Prostate gland (tissue), 2 donors: ENCODE measurements around the gene SERAC1.

Experiments used
- POLR2A ChIP-seq: fragments of 450-650 bp; IDR thresholded peaks from one replicate; pipeline ENCODE4 v1.6.1; 2016; ENCODE audit warnings: antibody characterized with exemption, mild to moderate bottlenecking
- TF ChIP-seq, protein P1 (sequence below), 4 experiments: fragments of 200-600 bp in 2 of 4; fragments of 450-650 bp in 2 of 4; sonication (generic) in 2 of 4; IDR thresholded peaks; 1 replicate in 3 of 4; 2 replicates in 1 of 4; pipeline ENCODE4 v1.5.1; 2016 to 2019; ENCODE audit warnings: antibody characterized with exemption in 4 of 4, mild to moderate bottlenecking in 2 of 4, moderate library complexity in 2 of 4

DNA sequence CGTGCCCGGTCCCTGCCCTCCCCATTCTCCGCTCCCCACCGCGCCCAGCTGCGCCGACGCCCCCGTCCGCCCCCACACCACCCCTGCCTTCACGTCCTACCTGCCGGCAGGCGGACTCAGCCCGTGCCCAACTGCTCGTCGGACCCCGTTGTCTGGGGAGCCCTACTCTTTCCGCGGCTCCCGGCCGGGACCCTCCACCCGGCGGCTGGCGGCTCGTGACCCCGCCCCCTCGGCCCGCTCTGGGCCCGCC lies at the start of gene SERAC1:
- no peak for TF ChIP-seq POLR2A
- TF ChIP-seq, protein P1, sequence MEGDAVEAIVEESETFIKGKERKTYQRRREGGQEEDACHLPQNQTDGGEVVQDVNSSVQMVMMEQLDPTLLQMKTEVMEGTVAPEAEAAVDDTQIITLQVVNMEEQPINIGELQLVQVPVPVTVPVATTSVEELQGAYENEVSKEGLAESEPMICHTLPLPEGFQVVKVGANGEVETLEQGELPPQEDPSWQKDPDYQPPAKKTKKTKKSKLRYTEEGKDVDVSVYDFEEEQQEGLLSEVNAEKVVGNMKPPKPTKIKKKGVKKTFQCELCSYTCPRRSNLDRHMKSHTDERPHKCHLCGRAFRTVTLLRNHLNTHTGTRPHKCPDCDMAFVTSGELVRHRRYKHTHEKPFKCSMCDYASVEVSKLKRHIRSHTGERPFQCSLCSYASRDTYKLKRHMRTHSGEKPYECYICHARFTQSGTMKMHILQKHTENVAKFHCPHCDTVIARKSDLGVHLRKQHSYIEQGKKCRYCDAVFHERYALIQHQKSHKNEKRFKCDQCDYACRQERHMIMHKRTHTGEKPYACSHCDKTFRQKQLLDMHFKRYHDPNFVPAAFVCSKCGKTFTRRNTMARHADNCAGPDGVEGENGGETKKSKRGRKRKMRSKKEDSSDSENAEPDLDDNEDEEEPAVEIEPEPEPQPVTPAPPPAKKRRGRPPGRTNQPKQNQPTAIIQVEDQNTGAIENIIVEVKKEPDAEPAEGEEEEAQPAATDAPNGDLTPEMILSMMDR (IDR thresholded peaks at IDR 0.05) = no peak
